Activated CD8-positive, alpha-beta memory T cell treated with anti-CD3 and anti-CD28 coated beads for 24 hours (primary cell): ENCODE results near the gene HSPA14.
"Not testable (repeated sequence)": the region's sequence is repeated elsewhere in the genome, so short reads cannot be mapped to it uniquely, and the experiment has no call there.

ENCODE experiments used
- DNase-seq: peaks from one replicate; pipeline ENCODE4 v3.0.0-alpha.2; 2020

Gene HSPA14

GRCh38 chr10:14891151-14891550 lies 53.0 kb downstream of the HSPA14 start:
- no peak for DNase-seq

GRCh38 chr10:14904316-14904732 lies 66.2 kb downstream of the HSPA14 start:
- no peak for DNase-seq

GRCh38 chr10:14904864-14905263 lies 66.8 kb downstream of the HSPA14 start:
- DNase-seq: no peak

- DNase-seq: no peak
These were observed 67.8 kb downstream of the HSPA14 start for GRCh38 chr10:14905890-14906289.

GRCh38 chr10:14906765-14907164 lies 68.7 kb downstream of the HSPA14 start:
- no peak for DNase-seq

- not testable (repeated sequence) for DNase-seq
These were observed 69.5 kb downstream of the HSPA14 start for GRCh38 chr10:14907591-14907990.

- no peak for DNase-seq
These were observed 71.0 kb downstream of the HSPA14 start for GRCh38 chr10:14909101-14909500.

- DNase-seq: no peak
These were observed 72.8 kb downstream of the HSPA14 start for GRCh38 chr10:14910953-14911352.

- DNase-seq: no peak
These were observed 73.7 kb downstream of the HSPA14 start for GRCh38 chr10:14911801-14912200.

- no peak for DNase-seq
These were observed 78.5 kb downstream of the HSPA14 start for GRCh38 chr10:14916600-14916999.

GRCh38 chr10:14917827-14918226 lies 79.7 kb downstream of the HSPA14 start:
- DNase-seq: no peak

- DNase-seq: no peak
These were observed 80.9 kb downstream of the HSPA14 start for GRCh38 chr10:14918964-14919363.
